ENCODE data around the gene INPP4A. TPM values are rescaled to one million over a fixed set of nuclear protein-coding genes. Genes with fewer than 3 reads are reported as not detected.

Gene INPP4A
- total and polyA plus RNA-seq, 8 donors: 20.6 to 34.2 (median 23.5) TPM

- intact Hi-C loops (cut with DNase I): no loop called here
- no peak for DNase-seq
- Histone ChIP-seq H3K27ac (peak overlapping the region in 1 of 2 donors; percentile 46), H3K36me3 (no peaks in the 10 kb centered on the region), H3K4me1 (peaks cover 15 to 81% of the 10 kb centered on the region in 2 donors), H3K27me3 (no peaks in the 10 kb centered on the region), H3K9me3 (no peaks in the 10 kb centered on the region), H3K4me3 (no peak overlapping the region)
- no peak for ATAC-seq
- TF ChIP-seq CTCF (IDR thresholded peaks at IDR 0.05): no peak
Measured at GRCh38 chr2:98453531-98453930, 8.9 kb downstream of the INPP4A start.

GRCh38 chr2:98454073-98454472 is 9.4 kb downstream of the INPP4A start:
- no peak for DNase-seq
- H3K4me3 ChIP-seq: no peak overlapping the region
- TF ChIP-seq CTCF (IDR thresholded peaks at IDR 0.05): no peak
- ATAC-seq: peak; percentile 2
- H3K27me3 ChIP-seq: no peaks in the 10 kb centered on the region
- no peaks in the 10 kb centered on the region for H3K36me3 ChIP-seq
- H3K9me3 ChIP-seq: no peaks in the 10 kb centered on the region
- peak overlapping the region in 1 of 2 donors; percentile 94 for H3K27ac ChIP-seq
- H3K4me1 ChIP-seq: peaks cover 15 to 87% of the 10 kb centered on the region in 2 donors
- intact Hi-C loops (cut with DNase I): no loop called here

GRCh38 chr2:98454500-98455235 is 10.0 kb downstream of the INPP4A start:
- H3K9me3 ChIP-seq: no peaks in the 10 kb centered on the region
- H3K4me1 ChIP-seq: peaks cover 15 to 93% of the 10 kb centered on the region in 2 donors
- DNase-seq (peak in 1 of 4 donors; percentile 42), ATAC-seq (peak; percentile 76)
- no peaks in the 10 kb centered on the region for H3K27me3 ChIP-seq
- no peaks in the 10 kb centered on the region for H3K36me3 ChIP-seq
- H3K4me3 ChIP-seq: no peak overlapping the region
- peak overlapping the region; percentile 37 to 94 for H3K27ac ChIP-seq
- no peak for TF ChIP-seq CTCF (IDR thresholded peaks at IDR 0.05)
- intact Hi-C loops (cut with DNase I): no loop called here

- Histone ChIP-seq H3K4me1 (peaks cover 19 to 98% of the 10 kb centered on the region in 2 donors), H3K27me3 (no peaks in the 10 kb centered on the region), H3K27ac (peak overlapping the region; percentile 37 to 94), H3K4me3 (no peak overlapping the region), H3K9me3 (no peaks in the 10 kb centered on the region), H3K36me3 (no peaks in the 10 kb centered on the region)
- no peak for DNase-seq
- intact Hi-C loops (cut with DNase I): no loop called here
- no peak for TF ChIP-seq CTCF (IDR thresholded peaks at IDR 0.05)
- peak; percentile 51 for ATAC-seq
Measured at GRCh38 chr2:98455494-98455976, 10.9 kb downstream of the INPP4A start.

- Histone ChIP-seq H3K36me3 (no peaks in the 10 kb centered on the region), H3K4me1 (peaks cover 19 to 97% of the 10 kb centered on the region in 2 donors), H3K27me3 (no peaks in the 10 kb centered on the region), H3K27ac (no peak overlapping the region), H3K9me3 (no peaks in the 10 kb centered on the region), H3K4me3 (no peak overlapping the region)
- ATAC-seq (no peak), DNase-seq (no peak)
- intact Hi-C loops (cut with DNase I): no loop called here
- TF ChIP-seq CTCF (IDR thresholded peaks at IDR 0.05): no peak
Measured at GRCh38 chr2:98457045-98457696, 12.5 kb downstream of the INPP4A start.

All from left lung (tissue), 10 donors.